ENCODE measurements around the gene MYO1A.
A peak's percentile ranks its signal among the peaks of the same experiment; 100 is the strongest.
"Not testable (repeated sequence)": the region's sequence is repeated elsewhere in the genome, so short reads cannot be mapped to it uniquely, and the experiment has no call there.

MYO1A gene

GRCh38 chr12:57046947-57047890, 2.7 kb downstream of the MYO1A start:
- no peak for DNase-seq (ENCODE audit: low spot score)

GRCh38 chr12:57046086-57046791, 3.7 kb downstream of the MYO1A start:
- no peak for DNase-seq (ENCODE audit: low spot score)

- no peak for DNase-seq (ENCODE audit: low spot score)
These were observed 5.0 kb downstream of the MYO1A start for GRCh38 chr12:57044889-57045288.

- no peak for DNase-seq (ENCODE audit: low spot score)
These were observed 5.5 kb downstream of the MYO1A start for GRCh38 chr12:57044468-57044867.

DNA sequence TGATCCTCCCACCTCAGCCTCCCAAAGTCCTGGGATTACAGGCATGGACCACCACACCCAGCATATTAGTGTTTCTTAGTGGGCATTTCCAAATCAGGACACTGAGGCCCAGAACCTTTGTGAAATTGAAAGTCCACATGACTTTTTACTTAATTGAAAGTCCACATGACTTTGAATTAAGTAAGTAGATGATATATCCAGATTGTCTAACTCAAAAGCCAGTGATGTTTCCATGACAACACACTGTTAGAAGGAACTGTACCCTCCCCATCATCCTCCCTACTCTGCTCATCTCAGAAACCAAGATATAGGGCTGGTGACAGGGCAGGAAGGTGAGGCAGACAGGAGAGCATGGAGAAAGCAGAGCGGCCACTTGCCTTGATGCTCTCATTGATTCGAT, 7.2 kb downstream of the MYO1A start:
- DNase-seq (ENCODE audit: low spot score) = no peak

- no peak for DNase-seq (ENCODE audit: low spot score)
These were observed 9.2 kb downstream of the MYO1A start for GRCh38 chr12:57040750-57041149.

DNA sequence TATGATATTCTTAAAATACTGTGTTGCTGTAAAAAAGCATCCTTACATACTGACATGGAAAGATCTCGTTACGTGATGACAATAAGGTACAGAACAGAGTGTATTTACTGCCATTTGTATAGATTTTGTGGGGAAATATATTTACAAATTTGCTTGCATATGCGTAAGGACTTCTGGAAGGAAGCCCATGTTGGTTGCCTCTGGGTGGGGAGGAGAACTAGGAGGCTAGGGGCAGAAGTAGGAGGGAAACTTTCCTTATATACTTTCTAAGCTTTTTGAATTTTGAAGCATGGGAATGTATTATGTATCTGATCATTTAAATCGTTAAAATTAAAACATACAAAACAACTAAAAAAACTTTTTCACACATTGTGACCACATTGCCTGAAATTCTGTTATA, 9.7 kb downstream of the MYO1A start:
- DNase-seq (ENCODE audit: low spot score) = no peak

DNA sequence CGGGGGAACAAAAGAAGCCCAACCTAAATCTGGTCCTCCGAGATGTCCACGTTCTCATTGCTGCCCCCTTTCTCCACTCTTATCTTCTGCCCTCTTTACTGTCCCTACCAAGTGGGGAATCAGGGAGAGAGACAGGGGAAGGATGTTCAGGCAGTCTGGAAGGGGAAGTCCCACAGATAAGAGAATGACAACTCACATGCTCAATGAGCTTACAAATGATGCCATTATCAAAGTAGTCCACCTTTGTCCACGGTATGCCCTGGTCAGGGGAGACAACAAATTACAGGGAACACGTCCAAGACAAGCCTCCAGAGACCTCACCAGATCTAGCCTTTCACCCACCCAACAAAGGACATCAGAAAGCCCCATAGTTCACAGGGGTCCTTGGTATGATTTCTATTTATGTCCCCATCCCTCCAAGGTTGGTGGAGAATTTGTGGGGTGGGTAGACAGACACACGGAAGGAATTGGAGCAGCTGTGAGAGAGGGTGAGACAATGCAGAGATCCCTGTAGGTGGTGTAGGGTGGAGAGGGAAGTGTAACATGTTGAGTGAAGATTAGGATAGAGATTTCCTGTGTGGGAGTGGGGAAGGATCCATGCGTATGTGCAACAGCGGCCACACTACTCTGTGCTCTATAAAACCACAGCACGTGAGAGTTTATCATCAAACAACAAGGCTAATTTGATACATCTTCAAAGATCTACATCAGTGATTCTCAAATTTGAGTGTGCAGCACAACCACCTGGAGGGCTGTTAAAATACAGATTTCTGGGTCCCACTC, 10.7 kb downstream of the MYO1A start:
- no peak for DNase-seq (ENCODE audit: low spot score)

DNA sequence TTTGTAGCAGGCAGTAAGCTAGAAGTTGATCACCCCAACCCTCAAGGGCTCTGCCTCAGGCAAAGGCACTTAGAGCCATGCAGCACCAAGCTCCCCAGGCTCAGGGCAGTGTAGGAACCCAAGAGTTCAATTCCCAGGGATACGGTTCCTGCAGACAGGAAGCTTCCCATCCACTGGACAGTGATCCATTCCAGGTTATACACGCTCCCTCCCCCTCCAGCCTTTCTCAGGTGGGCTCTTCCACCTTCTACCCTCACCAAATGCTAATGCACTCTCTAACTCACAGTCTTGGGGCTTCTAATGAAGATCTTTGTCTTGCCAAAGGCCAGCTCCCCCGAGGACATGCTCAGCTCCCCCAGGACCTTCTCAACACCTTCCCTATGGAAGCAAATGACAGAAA, 12.7 kb downstream of the MYO1A start:
- DNase-seq (ENCODE audit: low spot score) = no peak

- DNase-seq (ENCODE audit: low spot score) = no peak
These were observed 16.5 kb downstream of the MYO1A start for GRCh38 chr12:57033431-57033830.

DNA sequence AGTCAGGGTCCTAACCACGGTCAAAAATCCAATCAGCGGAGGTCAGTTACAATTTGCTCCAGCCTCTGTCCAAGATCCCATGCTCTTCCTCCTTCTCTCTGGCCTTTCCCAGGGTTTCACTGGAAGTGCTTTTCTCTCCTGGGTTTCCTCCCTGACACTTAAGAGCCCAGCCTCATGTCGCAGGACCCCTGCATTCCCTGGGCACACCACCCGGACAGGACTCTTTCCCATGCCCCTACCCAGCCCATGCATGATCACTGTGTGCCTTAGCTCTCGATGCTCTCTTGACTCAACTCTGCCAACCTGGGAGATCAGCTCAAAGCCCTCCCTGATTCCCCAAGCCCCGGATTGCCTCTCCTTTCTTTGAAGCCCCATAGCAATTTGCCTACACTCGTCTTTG, 18.1 kb downstream of the MYO1A start:
- no peak for DNase-seq (ENCODE audit: low spot score)

DNA sequence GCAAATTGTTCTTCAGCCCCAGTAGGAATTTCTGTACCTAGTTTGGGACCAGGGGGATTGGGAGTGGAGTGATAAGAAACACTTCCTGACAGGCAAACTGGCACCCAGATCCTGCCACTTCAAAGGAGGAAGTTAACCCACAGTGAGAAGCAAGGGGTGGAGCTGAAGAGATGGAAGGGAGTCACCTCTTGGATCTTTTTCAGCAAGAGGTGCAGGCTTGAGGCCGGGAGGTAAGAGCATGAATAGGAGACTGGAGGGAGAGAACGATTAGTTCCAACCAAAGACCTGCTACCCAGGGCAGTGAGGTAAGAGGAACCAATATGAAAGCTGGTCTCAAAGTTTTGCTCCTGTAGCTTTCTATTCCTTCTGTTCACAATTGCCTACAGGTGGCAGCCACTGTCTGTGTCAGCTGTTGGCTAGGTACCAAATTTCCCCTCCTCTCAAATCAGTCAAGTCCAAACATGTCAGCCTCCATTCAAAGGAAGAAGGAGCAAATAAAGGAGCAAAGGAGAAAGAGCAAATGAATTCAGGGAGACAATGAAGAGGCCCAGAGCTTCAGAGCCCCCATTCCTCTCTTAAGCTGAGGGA, 18.7 kb downstream of the MYO1A start:
- no peak for DNase-seq (ENCODE audit: low spot score)

- peak; percentile 63 for DNase-seq (ENCODE audit: low spot score)
These were observed 20.5 kb downstream of the MYO1A start for GRCh38 chr12:57029457-57029856.

- no peak for DNase-seq (ENCODE audit: low spot score)
These were observed 22.1 kb downstream of the MYO1A start for GRCh38 chr12:57027805-57028153.

DNA sequence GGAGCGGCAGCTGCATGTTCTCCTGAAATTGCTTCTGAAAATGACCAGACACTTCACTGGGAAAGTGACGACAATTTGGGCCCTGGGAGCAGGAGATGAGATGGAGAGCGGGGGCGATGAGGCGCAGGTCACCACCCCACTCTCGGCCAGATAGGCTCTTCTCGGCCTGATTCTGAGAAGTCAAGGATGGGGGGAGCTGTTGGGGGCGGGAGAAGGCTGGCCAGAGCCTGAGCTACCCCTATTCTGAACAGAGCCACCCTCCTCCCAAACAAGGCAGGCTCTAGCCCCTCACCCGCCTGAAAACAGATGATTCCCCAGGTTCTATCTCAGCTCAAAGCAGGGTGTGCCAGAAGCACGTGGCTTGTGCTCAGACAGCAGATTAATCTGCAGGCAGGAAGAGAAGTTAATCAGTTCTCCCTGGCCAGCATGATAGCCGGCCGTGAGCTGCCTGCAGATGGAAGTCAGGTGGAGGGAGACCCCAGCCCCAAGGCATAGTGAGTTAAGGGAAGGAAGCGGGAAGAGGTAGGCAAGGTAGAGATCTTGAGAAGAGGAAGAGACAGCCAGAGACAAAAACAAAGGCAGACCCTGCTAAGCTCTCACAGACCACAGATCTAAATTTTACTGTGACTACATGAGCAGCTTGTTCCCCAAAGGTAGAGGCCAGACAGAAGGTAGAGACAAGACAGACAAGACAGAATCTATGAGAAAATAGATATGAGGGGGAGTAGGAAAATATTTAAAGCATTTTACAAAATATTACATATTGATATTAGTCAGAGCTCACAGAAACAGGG, 22.7 kb downstream of the MYO1A start:
- peak; percentile 62 for DNase-seq (ENCODE audit: low spot score)

- no peak for DNase-seq (ENCODE audit: low spot score)
These were observed 24.7 kb downstream of the MYO1A start for GRCh38 chr12:57025196-57025595.

DNA sequence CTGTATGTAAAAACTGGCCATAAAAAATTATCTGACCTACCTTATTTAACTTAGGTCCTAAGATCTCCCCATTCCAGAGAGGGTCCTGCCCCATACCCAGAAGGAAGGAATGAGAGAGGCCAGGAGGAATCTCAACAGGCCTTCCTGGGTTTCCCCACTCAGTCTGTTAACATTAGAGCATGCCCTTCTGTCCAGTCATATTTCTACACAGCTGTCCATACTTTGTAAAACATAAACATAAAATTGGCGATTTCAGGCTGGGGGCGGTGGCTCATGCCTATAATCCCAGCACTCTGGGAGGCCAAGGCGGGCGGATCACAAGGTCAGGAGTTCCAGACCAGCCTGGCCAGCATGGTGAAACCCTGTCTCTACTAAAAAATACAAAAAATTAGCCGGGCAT, 27.6 kb downstream of the MYO1A start:
- not testable (repeated sequence) for DNase-seq (ENCODE audit: low spot score)

- no peak for DNase-seq (ENCODE audit: low spot score)
These were observed 29.8 kb downstream of the MYO1A start for GRCh38 chr12:57019983-57020719.

DNA sequence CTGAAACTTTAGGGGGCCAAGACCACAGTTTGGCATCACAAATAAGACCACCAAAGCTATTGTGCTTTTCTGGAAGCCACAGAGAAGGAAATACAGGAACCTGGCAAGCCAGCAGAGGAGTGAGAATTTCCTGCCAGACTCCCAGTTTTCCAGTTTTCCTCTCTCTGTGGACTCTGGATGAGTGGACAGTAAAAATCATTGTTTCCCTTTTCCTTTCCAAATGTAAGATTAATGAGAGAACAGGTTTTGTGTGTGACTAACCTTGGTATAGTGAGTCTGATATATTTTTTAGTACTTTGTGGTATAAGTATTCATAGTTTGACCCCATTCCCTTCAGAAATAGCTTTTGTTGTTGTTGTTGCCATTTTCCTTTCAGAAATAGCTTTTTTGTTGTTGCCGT, 31.0 kb downstream of the MYO1A start:
- no peak for DNase-seq (ENCODE audit: low spot score)

DNA sequence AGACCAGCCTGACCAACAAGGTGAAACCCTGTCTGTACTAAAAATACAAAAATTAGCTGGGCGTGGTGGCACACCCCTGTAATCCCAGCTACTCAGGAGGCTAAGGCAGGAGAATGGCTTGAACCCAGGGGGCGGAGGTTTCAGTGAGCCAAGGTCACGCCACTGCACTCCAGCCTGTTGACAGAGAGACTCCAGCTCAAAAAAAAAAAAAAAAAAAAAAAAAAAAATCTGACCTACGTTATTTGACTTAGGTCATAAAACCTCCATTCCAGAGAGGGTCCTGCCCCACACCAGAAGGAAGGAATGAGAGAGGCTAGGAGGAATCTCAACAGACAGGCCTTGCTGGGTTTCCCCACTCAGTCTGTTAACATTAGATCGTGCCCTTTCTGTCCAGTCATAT, 31.6 kb downstream of the MYO1A start:
- not testable (repeated sequence) for DNase-seq (ENCODE audit: low spot score)

DNA sequence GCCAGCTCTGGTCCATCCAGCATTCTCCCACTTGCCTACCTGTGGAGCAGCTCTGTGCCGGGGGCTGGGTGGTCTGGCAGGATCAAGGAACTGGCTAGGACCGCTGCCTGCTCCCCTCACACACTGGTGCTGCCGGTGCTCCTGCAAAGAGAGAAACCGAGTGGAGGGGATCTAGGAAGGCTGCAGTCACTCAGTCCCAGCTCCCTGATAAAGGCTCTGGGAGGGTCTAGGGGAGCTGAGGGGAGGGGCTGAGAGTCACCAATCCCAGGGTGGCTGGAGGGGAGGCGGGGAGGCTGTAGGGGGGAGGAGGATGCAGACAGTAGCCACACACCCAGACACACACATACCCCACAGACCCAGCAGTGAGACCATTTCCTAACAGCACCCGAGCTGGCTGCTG, 33.6 kb downstream of the MYO1A start, which contains the start of gene TAC3:
TSS of gene TAC3 (minus strand) at position 182 of the 400 bp plus-strand sequence. CDS start 732 bp downstream, outside the sequence.
- DNase-seq (ENCODE audit: low spot score) = no peak

Data from D341Med (cell line).